Activated naive CD8-positive, alpha-beta T cell treated with anti-CD3 and anti-CD28 coated beads for 36 hours (primary cell): Measurements from ENCODE around the gene SULT6B1. TPM values are rescaled to one million over a fixed set of nuclear protein-coding genes. Genes with fewer than 3 reads are reported as not detected.
A peak's percentile ranks its signal among the peaks of the same experiment; 100 is the strongest.
"Not testable (repeated sequence)": the region's sequence is repeated elsewhere in the genome, so short reads cannot be mapped to it uniquely, and the experiment has no call there.

Experiments used
- DNase-seq: peaks from one replicate; pipeline ENCODE4 v3.0.0; 2021
- H3K27ac Mint-ChIP-seq: one replicate; pipeline ENCODE4 v1.8.0; 2022; ENCODE audit warnings: mild to moderate bottlenecking, moderate library complexity, mixed read lengths
- H3K27me3 Mint-ChIP-seq: one replicate; pipeline ENCODE4 v1.8.0; 2022; ENCODE audit warnings: mild to moderate bottlenecking, mixed read lengths
- H3K36me3 Mint-ChIP-seq: one replicate; pipeline ENCODE4 v1.8.0; 2021; ENCODE audit warnings: mild to moderate bottlenecking, mixed read lengths
- H3K4me1 Mint-ChIP-seq: one replicate; pipeline ENCODE4 v1.8.0; 2021; ENCODE audit warnings: mixed read lengths
- H3K4me3 Mint-ChIP-seq: one replicate; pipeline ENCODE4 v1.8.0; 2022; ENCODE audit warnings: mild to moderate bottlenecking, moderate library complexity, mixed read lengths
- H3K9me3 Mint-ChIP-seq: one replicate; pipeline ENCODE4 v1.8.0; 2022; ENCODE audit warnings: mixed read lengths
- total RNA-seq, 2 experiments: library from RNA; stranded (reverse); gene quantifications; one replicate each; pipeline ENCODE4 v1.2.3, GENCODE V29; 2021

Gene SULT6B1
- total RNA-seq, 2 experiments from 2014 or later = not detected

DNA sequence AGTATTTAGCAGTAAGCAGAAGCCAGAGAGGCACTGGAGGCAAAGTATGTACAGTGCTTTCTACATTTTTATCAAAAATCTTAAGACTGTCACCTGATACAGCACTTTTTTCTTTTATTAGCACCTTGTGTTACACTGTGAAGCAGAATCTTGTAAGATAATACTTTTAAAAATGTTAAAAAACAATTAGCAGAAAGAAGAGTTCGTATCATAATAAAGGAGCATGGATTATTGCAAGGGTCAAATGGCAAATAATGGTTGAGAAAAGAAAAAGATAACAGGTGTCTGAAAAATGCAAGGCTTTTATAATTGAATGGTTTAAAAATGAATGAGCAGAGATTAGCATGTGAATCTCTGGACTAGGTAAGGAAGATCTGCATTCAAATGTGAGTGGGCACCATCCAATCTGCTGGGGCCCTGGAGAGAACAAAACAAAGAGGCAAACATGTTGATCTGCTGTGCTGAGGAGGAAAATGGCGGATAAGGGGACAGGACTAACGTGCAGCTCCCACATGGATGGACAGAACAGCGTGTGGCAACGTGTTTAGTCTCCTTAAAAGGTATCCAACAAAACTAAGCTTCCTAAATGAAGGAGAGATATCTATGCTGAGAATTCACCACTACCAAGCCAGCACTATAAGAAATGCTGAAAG is 17.3 kb upstream of the SULT6B1 start:
- no peak for DNase-seq
- H3K27me3 Mint-ChIP-seq = no peaks in the 10 kb centered on the region
- H3K4me3 Mint-ChIP-seq = no peak overlapping the region
- H3K36me3 Mint-ChIP-seq = peaks cover 88% of the 10 kb centered on the region
- H3K9me3 Mint-ChIP-seq = peaks cover 44% of the 10 kb centered on the region
- H3K4me1 Mint-ChIP-seq = peaks cover 39% of the 10 kb centered on the region
- no peak overlapping the region for H3K27ac Mint-ChIP-seq

DNA sequence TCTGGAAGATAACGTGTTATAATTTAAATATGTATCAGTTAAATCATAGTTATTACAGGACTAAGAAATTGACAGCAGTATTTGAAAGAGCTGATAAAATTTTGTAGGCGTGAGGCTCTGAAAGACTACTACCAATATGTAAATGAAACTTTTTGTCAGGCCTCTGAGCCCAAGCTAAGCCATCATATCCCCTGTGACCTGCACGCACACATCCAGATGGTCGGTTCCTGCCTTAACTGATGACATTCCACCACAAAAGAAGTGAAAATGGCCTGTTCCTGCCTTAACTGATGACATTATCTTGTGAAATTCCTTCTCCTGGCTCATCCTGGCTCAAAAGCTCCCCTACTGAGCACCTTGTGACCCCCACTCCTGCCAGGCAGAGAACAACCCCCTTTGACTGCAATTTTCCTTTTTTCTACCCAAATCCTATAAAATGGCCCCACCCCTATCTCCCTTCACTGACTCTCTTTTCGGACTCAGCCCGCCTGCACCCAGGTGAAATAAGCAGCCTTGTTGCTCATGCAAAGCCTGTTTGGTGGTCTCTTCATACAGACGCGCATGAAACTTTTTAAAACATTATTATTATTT is 16.7 kb upstream of the SULT6B1 start:
- H3K27ac Mint-ChIP-seq = not testable (repeated sequence)

DNA sequence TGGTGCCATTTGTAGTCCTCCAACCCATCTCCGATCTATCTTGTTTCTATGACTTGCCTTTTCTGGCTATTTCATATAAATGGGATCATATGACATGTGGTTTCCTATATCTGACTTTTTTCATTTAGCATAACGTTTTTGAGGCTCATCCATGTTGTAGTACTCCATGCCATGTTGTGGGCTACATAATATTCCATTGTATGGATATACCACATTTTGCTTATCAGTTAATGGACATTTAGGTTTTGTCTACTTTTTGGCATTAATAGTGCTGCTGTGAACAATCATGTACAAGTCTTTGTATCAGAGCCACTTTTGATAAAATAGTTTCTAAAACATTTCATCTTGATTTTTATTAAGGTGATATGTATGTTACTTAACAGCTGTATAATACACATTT is 15.2 kb upstream of the SULT6B1 start:
- H3K4me1 Mint-ChIP-seq = peaks cover 45% of the 10 kb centered on the region
- DNase-seq = no peak
- no peaks in the 10 kb centered on the region for H3K27me3 Mint-ChIP-seq
- peaks cover 31% of the 10 kb centered on the region for H3K9me3 Mint-ChIP-seq
- peaks cover 82% of the 10 kb centered on the region for H3K36me3 Mint-ChIP-seq
- H3K27ac Mint-ChIP-seq = no peak overlapping the region
- no peak overlapping the region for H3K4me3 Mint-ChIP-seq

More for the DNA sequence above, 16.7 kb upstream of the SULT6B1 start:
- not testable (repeated sequence) for H3K27me3 Mint-ChIP-seq, H3K4me3 Mint-ChIP-seq, DNase-seq
- H3K36me3 Mint-ChIP-seq = peaks cover 87% of the 10 kb centered on the region
- H3K9me3 Mint-ChIP-seq = peaks cover 42% of the 10 kb centered on the region
- peaks cover 43% of the 10 kb centered on the region for H3K4me1 Mint-ChIP-seq

DNA sequence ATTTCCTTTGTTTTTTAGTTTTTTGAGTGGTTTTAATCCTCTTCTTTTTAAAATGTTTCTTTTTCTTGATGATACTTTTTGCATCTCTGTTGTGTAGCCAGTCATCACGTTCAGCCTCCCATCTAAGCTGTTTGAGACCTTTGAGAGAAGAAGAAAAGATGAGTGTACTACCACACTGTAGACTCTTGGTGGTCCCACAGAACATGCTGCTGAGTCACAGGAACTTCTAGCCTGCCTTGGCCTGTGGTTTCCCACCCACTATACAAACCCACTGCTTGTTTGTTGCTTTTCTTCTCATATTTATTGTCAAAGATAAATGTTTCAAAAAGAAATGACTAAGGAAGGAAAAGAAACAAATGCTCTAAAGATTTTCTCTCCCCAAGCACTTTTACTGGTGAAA is 13.3 kb upstream of the SULT6B1 start:
- H3K4me3 Mint-ChIP-seq = peak overlapping the region; percentile 14
- H3K36me3 Mint-ChIP-seq = peaks cover 76% of the 10 kb centered on the region
- H3K27ac Mint-ChIP-seq = peak overlapping the region; percentile 55
- peak; percentile 60 for DNase-seq
- no peaks in the 10 kb centered on the region for H3K27me3 Mint-ChIP-seq
- peaks cover 12% of the 10 kb centered on the region for H3K9me3 Mint-ChIP-seq
- peaks cover 44% of the 10 kb centered on the region for H3K4me1 Mint-ChIP-seq

DNA sequence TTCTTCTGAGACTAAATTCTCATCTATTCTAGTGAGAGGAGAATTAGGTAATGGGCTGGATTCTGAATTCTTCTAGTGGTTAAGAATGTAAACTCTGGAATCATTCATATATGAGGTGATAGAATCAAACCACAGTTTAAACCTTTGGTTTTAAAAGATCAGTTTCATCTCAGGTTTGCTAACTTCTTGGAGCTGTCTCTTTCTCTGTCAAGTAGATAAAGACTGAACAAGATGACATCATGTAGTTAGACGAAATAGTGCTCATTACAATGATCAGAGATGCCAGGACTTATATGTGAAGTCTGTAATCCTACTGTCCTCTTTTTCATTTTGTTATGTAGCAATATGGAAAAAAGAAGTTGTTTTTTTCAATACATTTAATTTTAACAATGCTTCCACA is 12.7 kb upstream of the SULT6B1 start:
- peaks cover 9% of the 10 kb centered on the region for H3K9me3 Mint-ChIP-seq
- H3K4me1 Mint-ChIP-seq = peaks cover 44% of the 10 kb centered on the region
- no peak overlapping the region for H3K4me3 Mint-ChIP-seq
- peaks cover 74% of the 10 kb centered on the region for H3K36me3 Mint-ChIP-seq
- peak overlapping the region; percentile 70 for H3K27ac Mint-ChIP-seq
- DNase-seq = no peak
- H3K27me3 Mint-ChIP-seq = peaks cover 3% of the 10 kb centered on the region

DNA sequence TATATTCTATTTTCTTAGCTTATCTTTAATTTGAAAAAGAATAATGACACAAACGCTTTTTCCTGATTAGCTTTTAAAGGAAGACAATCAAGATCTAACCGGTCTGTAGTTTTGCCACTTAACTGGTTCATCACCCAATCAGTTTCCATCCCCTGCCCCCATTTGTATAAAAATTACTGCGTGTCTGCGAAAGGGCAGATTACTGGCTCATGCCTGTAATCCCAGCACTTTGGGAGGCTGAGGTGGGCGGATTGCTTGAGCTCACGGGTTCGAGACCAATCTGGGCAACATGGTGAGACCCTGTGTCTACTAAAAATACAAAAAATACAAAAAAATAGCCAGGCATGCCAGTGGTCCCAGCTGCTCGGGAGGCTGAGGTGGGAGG is 10.2 kb upstream of the SULT6B1 start:
- peaks cover 40% of the 10 kb centered on the region for H3K4me1 Mint-ChIP-seq
- no peak for DNase-seq
- H3K36me3 Mint-ChIP-seq = peaks cover 51% of the 10 kb centered on the region
- H3K27me3 Mint-ChIP-seq = peaks cover 3% of the 10 kb centered on the region
- no peak overlapping the region for H3K27ac Mint-ChIP-seq
- H3K4me3 Mint-ChIP-seq = no peak overlapping the region
- peaks cover 2% of the 10 kb centered on the region for H3K9me3 Mint-ChIP-seq

DNA sequence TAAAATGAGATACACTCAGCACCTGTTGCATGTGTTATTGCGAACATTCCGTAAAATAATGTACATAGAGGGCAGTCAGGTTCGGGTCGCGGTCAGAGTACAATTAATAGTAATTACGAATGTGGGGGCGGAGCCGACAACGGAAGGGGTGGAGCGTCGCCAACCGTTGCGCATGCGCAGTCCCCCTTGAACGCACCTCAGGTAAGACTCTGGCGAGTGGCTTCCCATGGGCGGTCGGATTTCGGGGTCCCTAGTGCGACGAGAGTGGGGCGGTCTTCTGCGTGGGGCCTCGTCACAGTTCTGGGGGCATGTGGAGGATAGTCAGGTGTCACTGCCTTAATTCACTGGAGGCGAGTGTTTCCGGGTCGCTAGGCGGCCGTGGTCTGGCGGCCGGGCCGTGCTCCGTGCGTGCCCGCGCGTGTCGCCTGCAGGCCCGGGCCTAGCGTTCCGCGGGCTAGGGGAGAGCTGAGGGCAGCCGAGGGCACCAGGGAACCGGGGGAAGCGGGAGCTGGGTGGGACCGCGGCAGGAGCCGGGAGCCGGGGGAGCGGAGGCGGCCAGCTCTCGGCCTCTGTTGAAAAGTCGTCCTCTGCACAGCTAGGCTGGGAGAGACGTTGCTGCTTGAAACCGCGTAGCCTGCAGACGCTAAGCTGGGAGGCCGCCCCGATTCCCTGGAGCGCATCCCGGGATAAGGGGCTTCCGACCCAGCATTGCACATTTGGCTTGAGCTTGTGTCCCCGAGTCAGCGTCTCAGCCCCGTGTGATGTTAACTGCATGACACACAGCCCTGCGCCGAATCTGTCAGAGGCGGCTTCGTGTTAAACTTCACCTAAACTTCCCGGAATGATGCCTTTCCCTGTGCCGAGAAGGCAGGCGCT is 8.1 kb upstream of the SULT6B1 start, which contains the start of gene CEBPZOS:
Gene CEBPZOS (plus strand): TSS at position 177 of the 876 bp plus-strand sequence. CDS start 3,209 bp downstream, outside the sequence.
- peaks cover 39% of the 10 kb centered on the region for H3K36me3 Mint-ChIP-seq
- H3K4me3 Mint-ChIP-seq = peak within 1 kb of the TSS; percentile 96
- peaks cover 32% of the 10 kb centered on the region for H3K4me1 Mint-ChIP-seq
- H3K27ac Mint-ChIP-seq = peak within 1 kb of the TSS; percentile 98
- no peaks in the 10 kb centered on the region for H3K9me3 Mint-ChIP-seq
- DNase-seq = peak; percentile 87
- peaks cover 3% of the 10 kb centered on the region for H3K27me3 Mint-ChIP-seq

DNA sequence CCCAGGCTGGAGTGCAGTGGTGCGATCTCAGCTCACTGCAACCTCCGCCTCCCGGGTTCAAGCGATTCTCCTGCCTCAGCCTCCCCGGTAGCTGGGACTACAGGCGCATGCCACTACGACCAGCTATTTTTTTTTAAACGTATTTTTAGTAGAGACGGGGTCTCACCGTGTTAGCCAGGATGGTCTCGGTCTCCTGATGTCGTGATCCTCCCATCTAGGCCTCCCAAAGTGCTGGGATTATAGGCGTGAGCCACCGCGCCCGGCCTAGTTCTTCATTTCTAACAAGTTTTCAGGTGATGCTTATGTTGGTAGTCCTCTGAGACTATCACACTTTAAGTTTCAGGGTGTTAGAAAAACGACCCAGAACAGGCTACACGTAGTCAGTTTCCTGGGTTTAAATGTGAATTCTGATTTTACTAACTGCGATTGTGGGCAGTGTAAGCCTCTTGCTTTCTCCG is 7.4 kb upstream of the SULT6B1 start:
- Mint-ChIP-seq H3K36me3 (peaks cover 33% of the 10 kb centered on the region), H3K4me1 (peaks cover 25% of the 10 kb centered on the region)
- H3K27me3 Mint-ChIP-seq = not testable (repeated sequence)

DNA sequence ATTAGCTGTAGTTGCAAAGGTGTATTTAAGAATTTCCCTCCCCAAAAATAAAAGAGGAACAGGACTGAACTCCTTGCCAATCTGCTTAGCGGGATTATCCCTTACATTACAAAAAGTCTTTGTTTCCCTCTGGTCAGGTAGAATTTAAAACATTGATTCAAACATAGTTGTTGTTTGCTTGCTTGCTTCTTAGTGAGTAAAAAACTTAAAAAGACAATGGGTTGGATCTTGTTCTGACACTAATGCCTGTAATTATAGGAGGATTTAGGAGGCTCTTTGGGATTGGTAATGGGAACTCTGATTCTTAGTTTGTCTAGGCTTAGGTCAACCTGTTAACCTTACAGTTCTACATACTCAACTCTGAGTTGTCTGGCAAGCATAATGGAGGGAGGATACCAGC is 4.1 kb upstream of the SULT6B1 start:
- no peaks in the 10 kb centered on the region for H3K9me3 Mint-ChIP-seq

More for the DNA sequence above, 7.4 kb upstream of the SULT6B1 start:
- peak overlapping the region; percentile 96 for H3K4me3 Mint-ChIP-seq
- peak overlapping the region; percentile 98 for H3K27ac Mint-ChIP-seq
- H3K9me3 Mint-ChIP-seq, DNase-seq: not testable (repeated sequence)

DNA sequence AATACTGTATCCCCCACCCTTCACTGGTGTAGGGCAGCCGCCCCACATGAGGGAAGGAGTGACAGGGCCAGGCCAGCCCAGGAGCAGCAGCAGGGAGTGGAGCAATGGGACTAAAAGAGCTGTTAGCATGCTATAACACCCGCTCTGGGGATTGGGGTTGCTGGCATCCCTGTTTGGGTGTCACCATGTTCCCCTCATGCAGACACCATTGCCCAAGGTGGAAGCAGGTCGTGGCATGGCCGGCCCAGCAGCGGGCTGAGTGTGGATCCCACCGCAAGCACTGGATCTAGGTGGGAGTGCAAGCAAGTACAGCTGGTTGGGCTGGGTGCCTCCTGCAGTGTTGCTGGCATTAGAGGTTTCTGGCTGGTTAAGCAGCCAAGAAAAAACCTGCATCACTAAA is 3.3 kb upstream of the SULT6B1 start:
- H3K27ac Mint-ChIP-seq = no peak overlapping the region
- no peak overlapping the region for H3K4me3 Mint-ChIP-seq
- H3K36me3 Mint-ChIP-seq = peaks cover 5% of the 10 kb centered on the region
- peaks cover 4% of the 10 kb centered on the region for H3K4me1 Mint-ChIP-seq
- no peak for DNase-seq
- H3K27me3 Mint-ChIP-seq = peaks cover 3% of the 10 kb centered on the region
- no peaks in the 10 kb centered on the region for H3K9me3 Mint-ChIP-seq

More for the DNA sequence above, 4.1 kb upstream of the SULT6B1 start:
- H3K27ac Mint-ChIP-seq = no peak overlapping the region
- H3K4me3 Mint-ChIP-seq = no peak overlapping the region
- H3K36me3 Mint-ChIP-seq = peaks cover 12% of the 10 kb centered on the region
- peaks cover 3% of the 10 kb centered on the region for H3K27me3 Mint-ChIP-seq
- peaks cover 8% of the 10 kb centered on the region for H3K4me1 Mint-ChIP-seq
- DNase-seq = no peak

DNA sequence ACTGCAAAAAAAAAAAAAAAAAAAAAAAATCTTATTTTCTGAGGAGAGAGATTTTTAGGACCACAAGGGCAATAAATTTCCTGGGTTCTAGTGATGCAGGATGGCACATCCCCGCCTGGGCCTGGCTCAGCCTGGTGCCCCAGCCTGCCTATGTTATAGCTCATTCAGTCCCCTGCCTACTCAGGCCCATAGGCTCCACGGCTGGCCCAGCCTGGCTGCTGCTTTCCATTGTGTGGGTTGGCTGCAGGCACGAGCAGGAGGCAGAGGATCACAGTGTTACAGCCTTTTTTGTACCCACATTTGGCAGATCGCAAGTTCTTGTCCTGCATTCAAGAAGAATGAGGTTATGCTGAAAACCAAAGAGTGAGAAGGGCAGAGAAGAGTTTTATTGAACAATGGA is 2.8 kb upstream of the SULT6B1 start:
- Mint-ChIP-seq H3K4me3 (no peak overlapping the region), H3K4me1 (peaks cover 2% of the 10 kb centered on the region), H3K27ac (no peak overlapping the region), H3K27me3 (peaks cover 1% of the 10 kb centered on the region), H3K36me3 (peaks cover 2% of the 10 kb centered on the region), H3K9me3 (no peaks in the 10 kb centered on the region)
- DNase-seq = no peak

DNA sequence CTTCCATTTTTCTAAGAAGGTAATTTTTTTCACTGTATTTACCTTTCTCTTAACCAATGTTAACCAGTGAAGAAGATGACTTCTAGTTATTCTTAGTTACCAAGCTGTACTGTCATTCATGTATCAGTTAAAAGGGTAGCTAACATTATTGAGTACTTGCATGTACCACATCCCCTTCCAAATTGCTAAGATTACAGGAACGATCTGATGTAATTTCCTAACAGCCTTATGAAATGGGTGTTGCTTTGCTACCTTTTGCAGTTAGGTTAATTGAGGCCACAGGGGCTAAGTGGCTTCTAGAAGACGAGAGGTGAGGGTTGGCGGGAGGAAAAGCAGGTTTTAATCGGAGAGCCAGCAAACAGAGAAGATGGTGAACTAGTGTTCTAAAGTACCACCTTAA is 1.8 kb upstream of the SULT6B1 start:
- Mint-ChIP-seq H3K27ac (no peak overlapping the region), H3K9me3 (no peaks in the 10 kb centered on the region), H3K4me3 (no peak overlapping the region), H3K36me3 (no peaks in the 10 kb centered on the region), H3K4me1 (no peaks in the 10 kb centered on the region), H3K27me3 (peaks cover under 1% of the 10 kb centered on the region)
- DNase-seq = no peak

DNA sequence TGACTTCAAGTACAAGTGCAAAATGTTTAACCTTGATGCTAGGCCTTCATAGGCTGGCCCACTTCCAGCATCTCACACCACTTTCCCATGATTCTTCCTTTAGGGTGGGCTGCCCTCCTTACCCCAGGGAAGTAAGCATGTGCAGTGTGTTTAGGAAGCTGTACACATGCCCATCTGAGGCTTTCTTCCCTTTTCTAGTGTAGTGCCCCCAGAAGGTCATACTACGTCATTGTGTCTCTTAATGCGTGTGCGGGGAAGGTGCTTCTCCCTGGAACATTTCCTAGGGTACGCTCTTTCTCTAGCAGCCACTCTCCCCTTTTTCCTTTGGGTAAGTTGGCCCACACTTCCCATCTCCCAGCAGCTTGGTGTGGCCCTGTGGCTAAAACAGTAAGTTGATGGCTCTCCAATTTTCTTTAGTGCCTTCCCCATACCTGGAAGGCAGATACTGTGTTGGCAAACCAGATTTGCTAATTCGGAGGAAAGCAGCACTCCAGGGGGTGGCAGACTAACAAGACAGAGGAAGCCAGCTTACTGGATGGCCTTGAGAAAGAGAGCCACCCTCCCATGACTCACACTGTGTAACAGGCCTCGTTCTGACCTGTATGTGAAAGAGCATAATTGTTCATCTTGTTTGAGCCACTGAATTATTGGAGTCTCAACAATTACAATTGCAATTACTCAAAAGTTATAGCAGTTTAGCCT is 1.1 kb upstream of the SULT6B1 start:
- Mint-ChIP-seq H3K4me1 (no peaks in the 10 kb centered on the region), H3K9me3 (no peaks in the 10 kb centered on the region), H3K36me3 (no peaks in the 10 kb centered on the region), H3K27me3 (peaks cover 5% of the 10 kb centered on the region), H3K27ac (no peak overlapping the region), H3K4me3 (no peak overlapping the region)
- DNase-seq = no peak

DNA sequence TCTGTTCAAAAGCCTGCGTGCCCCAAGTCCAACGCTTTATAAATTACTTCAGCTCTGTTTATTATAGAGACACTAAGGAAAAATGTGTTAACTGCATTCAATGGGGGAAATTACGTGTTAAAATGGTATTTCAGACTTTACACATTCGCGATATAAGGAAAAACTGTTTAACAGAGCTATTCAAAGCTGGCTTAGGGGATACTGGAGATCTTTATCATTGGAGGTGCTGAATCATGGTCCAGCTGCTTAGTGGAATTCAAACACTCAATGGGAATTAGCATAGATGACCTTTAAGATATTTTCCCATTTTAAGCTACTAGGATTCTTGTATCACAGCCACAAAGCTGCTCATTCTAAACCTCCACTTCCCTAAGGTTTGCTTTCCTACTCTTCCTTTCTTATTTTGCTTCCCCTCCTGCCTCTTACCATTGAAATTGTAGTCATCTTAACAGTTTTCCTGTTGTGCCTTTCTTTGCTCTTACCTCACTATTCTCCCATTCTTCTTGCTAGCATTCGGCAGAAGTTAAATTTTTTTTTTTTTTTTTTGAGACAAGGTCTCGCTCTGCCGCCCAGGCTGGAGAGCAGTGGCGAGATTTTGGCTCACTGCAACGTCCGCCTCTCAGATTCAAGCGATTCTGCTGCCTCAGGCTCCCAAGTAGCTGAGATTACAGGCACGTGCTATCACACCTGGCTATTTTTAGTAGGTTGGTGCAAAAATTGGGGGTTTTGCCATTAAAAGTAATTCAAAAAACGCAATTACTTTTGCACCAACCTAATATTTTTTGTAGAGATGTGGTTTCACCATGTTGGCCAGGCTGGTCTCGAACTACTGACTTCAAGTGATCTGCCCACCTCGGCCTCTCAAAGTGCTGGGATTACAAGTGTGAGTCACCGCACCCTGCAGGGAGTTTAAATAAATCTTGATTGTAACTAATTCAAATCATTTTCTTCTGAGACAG is 6.5 kb downstream of the SULT6B1 start:
- no peak for DNase-seq
- H3K9me3 Mint-ChIP-seq = no peaks in the 10 kb centered on the region
- H3K4me3 Mint-ChIP-seq = no peak overlapping the region
- H3K4me1 Mint-ChIP-seq = peaks cover 4% of the 10 kb centered on the region
- no peak overlapping the region for H3K27ac Mint-ChIP-seq
- H3K36me3 Mint-ChIP-seq = no peaks in the 10 kb centered on the region
- H3K27me3 Mint-ChIP-seq = peaks cover 5% of the 10 kb centered on the region
